Hindlimb muscle (tissue), 1 donor: Measurements from ENCODE around the gene INAVA. TPM values are rescaled to one million over a fixed set of nuclear protein-coding genes. Genes with fewer than 3 reads are reported as not detected.
"Not testable (repeated sequence)": the region's sequence is repeated elsewhere in the genome, so short reads cannot be mapped to it uniquely, and the experiment has no call there.

Experiments
- DNase-seq: peaks from one replicate; pipeline ENCODE4 v3.0.0-alpha.2; 2013
- polyA plus RNA-seq: library from polyadenylated mRNA; unstranded; fragments of 120-200 nt; gene quantifications from one replicate; pipeline ENCODE4 v1.2.1, GENCODE V29; 2013; ENCODE audit not compliant: insufficient read length

The INAVA gene
- polyA plus RNA-seq, 1 donor, result 4.6 TPM

DNA sequence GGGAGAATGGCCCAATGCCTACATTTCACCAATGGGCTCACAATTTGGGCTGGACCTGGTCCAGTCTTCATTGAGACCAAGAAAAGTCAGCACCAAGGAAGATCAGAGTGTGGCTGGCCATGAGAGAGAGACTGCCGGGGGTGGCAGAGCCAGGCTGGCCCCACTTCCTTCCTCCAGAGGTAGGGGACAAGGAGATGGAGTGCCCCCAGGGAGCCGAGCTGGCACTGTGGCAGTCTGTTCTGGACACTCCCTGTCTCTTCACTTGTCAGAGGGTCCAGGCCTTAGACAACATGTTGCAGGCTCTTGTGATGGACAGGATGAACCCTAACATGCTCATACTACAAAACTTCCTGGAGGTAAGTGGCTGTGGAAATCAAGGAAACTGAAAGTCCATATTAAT is 27.7 kb downstream of the INAVA start:
- DNase-seq, result no peak

DNA sequence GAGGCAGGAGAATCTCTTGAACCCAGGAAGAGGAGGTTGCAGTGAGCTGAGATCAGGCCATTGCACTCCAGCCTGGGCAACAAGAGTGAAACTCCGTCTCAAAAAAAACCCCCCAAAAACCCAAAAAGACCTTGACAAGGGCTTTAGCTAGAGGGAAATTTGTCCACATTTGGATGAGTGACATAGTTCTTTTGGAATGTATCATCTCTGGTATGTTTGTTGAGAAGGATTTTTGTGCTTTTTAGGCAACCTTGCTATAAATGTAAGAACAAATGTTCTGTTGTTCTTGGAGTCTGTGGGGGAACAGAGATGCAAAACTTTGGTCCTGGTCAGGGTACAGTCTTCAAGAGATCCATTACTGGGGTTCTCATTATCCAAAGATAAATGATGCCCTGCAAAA is 28.9 kb downstream of the INAVA start:
- DNase-seq, result no peak

DNA sequence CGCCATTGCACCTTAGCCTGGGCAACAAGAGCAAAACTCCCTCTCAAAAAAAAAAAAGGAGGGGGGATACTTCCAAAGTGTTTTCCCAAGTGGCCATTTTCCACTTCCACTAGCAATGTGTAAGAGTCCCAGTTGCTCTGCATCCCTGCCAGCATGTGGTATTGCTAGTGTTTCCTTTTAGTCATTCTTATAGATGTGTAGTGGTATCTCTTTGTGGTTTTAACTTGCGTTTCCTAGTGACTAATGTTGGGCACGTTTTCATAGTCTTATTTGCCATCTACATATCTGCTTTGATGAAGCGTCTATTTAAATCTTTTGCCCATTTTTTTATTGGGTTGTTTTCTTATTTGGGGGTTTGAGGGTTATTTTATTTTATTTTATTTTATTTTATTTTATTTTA is 31.1 kb downstream of the INAVA start:
- no peak for DNase-seq

DNA sequence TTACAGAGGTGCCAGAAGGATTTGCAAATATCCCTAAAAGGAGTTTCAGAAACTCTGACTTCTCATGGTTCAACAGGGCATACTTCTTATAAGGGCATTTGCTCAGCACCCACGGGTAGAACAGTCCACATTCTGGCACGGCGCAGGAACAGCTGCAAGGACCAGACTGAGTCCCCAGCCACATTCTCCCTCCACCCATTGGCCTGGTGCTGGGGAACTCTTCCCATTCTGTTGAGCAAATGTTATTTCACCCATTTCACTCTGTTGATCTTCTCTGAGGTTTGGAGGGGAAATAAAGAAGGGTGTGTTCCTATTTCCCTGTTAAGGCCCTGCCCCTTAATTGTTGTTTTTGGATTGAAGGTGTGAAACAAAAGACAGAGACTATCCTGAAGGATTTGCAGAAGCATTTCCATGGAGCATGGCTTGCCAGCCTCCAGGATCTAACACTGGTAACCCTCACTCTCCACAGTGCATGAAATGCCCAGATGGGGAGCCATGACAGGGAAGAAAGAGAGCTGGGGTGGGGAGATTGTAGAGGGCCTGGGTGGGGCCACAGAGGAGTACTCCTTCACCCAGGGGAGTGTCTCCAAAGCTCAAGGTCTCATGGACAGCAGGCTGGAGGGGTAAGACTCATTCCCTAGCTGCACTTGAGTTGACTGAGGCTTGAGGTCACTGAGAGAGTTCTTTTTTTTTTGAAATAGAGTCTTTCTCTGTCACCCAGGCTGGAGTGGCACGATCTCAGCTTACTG is 35.0 kb downstream of the INAVA start:
- no peak for DNase-seq

DNA sequence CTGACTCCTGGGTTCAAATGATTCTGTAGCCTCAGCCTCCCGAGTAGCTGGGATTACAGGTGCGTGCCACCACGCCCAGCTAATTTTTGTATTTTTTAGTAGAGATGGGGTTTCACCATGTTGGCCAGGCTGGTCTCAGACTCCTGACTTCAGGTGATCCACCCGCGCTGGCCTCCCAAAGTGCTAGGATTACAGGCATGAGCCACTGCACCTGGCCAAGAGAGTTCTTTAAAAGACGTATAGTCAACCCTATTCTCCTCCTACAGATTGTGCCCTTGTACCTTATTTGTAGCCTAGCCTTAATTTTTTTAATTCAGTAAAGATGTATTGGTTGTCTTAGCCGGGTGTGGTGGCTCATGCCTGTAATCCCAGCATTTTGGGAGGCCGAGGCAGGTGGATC is 35.6 kb downstream of the INAVA start:
- DNase-seq, result not testable (repeated sequence)

DNA sequence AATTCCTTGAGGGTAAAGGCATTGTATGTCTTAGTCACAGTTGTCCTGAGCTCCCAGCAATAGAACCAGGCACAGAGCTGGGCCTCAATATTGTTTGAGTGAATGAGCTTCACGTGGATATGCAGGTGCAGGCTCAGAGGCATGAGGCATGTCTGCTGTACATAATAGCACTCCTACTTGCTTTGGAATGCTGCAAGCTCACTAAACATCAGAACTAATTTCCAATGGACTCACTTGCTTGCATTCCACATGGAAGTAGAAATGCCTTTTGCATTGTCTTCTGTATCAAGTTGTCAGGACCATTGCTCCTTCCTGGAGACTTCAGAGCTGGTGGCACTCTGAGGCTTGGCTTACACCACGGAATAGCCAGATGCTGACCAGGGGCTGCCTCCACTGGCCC is 37.1 kb downstream of the INAVA start:
- no peak for DNase-seq

DNA sequence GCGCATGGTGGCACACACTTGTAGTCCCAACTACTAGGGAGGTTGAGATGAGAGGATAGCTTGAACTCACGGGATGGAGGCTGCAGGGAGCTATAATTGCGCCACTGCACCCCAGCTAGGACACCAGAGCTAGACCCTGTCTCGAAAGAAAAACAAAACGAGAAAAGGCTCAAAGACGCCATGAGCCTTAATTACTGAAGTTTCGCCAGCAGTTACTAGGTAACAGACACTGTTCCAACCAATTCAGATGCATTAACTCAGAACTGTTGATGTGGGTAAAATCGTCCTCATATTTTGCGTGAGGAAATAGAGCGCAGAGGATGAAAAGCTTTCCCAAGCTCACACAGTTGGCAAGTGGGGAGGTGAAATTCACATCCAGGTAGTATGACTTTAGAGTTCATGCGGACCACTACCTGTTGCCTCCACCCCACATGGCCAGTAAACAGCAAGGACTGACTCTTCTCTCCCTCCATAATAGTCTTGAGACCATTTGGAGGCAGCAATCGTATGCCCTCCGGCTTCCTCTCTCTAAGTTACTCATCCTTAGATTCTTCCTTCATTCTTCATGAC is 40.1 kb downstream of the INAVA start:
- DNase-seq, result no peak

DNA sequence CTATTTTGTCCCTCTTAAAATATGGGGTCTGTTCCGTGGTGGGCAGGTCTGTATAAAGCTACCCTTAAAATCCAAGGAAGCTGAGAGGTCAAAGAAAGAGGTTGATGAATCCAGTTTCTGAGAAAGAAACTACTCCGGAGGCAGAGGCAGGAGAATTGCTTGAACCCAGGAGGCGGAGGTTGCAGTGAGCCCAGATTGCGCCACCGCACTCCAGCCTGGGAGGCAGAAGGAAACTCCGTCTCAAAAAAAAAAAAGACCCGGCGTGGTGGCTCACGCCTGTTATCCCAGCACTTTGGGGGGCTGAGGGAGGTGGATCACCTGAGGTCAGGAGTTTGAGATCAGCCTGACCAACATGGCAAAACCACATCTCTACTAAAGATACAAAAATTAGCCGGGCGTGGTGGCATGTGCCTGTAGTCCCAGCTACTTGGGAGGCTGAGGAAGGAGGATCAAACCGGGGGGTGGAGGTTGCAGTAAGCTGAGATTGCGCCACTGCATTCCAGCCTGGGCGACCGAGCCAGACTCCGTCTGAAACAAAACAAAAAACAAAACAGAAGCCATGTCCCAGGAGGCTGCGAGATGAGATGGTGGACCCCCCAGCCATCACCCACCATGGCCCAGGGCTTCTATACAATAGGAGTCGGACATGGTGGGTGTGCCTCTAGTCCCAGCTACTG is 40.7 kb downstream of the INAVA start:
- not testable (repeated sequence) for DNase-seq

DNA sequence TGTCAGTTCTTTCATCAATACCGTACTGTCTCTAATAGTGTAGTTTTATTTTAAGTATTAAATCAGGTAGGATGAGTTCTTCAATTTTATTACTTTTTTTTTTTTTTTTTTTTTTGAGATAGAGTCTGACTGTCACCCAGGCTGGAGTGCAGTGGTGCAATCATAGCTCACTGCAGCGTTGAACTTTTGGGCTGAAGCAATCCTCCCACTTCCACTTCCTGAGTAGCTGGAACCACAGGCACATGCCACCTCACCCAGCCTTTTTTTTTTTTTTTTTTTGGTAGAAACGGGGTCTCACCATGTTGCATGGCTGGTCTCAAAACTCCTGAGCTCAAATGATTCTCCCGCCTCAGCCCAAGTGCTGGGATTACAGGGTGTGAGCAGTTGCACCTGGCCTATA is 44.3 kb downstream of the INAVA start:
- DNase-seq, result no peak

DNA sequence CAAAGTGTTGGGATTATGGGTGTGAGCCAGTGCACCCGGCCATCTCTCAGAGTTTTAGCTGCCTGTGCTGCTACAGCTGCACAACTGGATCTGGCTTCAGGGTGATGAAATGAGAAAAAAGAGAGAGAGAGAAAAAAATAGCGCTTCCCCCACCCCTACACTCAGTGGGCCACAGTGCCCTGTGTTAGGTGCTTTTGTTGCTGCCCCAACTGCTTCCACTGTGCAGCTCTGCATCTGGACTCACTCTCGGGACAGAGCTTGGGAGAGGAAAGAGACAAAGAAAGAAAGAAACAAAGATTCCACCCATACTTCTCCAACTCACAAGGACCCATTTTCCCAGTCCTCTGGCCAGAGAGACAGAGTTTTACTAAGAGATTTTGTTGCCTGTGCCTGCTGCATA is 50.4 kb downstream of the INAVA start:
- DNase-seq, result no peak

DNA sequence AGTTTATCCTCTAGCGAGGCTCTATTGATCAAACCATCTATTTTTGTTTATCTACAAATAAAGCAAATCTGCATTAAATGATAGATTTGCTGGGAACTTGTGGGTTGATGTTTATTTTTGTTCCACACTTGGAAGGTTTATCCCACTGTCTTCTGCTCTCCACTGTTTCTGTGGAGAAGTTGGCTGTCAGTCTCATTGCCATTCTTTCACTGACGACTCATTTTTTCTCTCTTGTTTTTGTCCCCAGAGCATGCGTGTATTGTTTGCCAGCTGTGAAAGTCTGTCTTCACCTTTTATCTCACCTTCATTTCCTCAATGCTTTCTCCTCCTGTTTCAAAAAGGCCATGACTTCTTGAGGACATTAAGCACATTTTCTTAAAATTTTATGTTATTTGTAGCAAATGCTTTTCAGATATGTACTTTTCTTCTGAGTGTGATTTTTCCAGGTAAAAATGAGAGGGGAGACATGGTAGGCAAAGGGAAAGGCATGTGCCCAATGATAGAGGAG is 52.4 kb downstream of the INAVA start:
- DNase-seq, result no peak

DNA sequence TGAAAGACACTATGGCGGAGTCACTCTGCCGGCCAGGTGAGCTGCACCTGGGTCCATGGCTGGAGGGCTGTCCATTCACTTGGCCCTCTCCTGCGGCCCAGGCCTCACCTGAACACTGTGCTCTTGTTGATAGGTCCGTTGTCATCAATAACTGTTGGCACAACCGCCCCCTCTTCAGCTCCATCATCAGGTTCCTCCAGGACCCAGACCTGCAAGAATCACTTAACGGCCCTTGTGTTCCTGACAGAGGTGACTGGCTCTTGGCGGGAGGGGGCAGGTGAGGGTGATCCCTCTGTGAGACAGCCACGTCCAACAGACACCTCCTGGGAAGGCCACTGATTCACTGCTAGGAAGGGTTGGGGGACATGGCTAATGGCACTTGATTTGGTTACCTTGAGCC is 54.9 kb downstream of the INAVA start:
- DNase-seq, result no peak

DNA sequence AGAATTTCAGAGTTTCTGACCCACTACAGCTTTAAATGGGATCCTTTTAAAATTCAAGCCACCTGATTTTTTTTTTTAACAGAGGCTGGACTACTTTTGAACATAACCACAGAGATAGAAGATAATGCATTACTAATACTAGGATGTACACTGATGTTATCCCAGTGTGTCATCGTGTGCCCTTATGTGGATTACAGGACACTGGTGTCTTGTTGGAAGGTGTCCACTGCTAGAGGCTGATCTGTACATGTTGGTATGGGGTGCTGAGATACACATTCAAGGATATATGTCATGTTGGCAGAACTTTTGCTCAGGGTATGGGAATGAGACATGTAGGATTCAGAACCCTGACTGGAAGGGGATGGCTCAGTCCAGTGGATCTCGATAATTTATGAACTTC is 56.3 kb downstream of the INAVA start:
- no peak for DNase-seq

DNA sequence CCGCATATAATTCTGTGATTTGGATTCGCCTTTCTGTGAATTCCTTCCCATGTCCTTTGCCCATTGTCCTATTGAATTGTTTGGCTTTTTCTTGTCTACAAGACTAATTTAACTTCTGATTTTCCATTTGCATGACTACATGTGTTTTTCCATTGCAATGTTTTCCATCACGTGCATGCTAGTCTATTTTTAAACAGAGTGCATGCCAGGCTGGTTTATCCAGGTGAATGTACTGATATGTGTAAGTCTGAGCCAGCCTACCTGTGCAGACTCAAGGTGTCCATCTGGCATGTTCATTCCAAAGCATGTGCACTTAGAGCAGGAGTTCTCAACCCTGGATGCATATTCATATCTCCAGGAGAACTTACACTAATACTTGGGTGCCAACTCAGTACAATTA is 59.7 kb downstream of the INAVA start:
- DNase-seq, result no peak

DNA sequence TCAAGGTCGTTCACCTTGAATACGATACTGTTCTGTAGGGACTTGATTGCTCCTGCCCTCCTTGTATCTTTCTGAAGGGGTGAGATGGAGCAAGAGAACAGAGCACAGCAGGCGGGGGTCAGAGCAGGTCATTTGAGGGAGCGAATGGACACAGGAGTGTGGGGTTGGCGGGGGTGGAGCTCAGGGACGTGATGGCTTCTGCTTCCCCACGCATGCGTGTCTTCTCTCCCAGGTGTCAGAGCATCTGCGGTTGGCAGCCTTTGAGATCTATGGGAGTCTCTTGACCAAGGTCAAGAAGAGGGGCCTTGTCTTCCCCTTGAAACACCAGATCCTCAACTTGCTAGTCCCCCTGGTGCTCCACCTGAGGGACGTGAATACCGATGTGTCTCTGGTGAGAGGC is 63.9 kb downstream of the INAVA start:
- no peak for DNase-seq

DNA sequence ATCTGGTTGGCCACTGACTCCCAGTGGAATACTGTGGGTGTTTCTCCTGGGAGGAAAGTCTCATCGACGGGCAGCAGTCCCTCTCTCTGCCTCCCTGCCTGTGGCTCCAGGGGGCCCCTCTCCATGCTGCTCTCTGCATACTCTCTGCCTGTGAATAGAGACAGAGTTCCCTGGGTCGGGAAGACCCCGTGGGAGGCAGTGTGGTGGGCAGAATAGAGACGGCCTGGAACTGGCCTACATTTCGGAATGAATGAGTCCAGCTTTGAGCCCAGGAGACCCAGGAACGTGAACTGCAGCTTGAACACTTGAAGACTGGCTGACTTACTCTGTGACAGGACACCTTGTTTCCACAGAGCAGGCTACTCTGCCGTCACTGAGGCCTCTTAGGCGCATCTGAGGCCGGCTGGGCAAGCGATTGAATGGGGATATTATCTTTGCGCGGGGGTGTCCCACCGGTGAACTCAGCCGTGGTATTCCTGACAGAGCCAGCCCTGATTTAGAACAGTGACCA is 64.8 kb downstream of the INAVA start:
- DNase-seq, result no peak

DNA sequence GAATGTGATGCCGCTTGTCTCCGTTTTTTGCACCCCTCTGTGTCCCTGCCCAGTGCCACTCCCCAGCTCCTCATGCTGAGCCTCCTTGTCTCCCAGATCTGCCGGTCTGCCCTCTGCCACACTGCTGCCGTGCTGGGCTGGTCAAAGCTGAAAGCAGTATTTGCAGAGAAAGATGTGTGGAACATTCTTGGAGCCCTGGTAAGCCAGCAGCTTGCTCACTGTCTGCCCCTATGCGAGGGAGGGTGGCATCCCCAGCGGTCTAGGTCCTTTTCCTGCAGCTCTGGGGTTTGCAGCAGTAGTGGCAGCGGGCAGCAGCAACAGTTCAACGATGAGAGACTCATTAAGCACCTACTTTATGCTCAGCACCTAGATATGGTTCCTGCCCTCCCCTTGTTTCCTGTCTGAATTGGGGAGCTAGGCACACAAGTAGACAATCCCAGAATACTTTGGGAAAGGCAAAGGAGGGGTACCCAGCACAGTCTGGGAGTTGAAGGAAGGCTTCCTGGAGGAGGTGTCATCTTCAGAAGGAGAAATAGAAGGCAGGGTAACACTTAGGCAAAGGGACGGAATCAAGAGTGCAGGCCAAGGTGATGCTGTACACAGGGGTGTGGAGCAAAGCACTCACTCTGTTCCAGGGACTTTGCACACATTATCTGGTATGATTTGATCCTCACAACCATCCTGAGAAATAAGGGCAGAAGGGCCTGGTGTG is 65.7 kb downstream of the INAVA start:
- DNase-seq, result no peak

DNA sequence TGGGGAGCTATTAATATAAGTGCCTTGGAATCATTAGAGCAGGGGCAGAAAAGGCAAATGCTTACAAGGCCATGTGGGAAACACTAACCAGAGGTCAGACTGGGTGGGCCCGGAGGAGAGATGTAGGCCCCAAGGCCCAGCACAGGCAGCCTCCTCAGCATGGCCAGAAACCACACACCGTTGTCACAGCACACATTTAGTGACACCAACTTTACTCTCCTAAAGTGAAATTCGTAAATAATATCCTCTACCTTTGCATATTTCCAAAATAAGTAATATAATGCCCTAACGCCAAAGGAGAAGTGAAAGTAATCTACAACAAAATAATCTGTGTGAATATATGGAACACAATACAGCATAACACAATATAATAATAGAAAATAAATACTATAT is 66.2 kb downstream of the INAVA start:
- no peak for DNase-seq

DNA sequence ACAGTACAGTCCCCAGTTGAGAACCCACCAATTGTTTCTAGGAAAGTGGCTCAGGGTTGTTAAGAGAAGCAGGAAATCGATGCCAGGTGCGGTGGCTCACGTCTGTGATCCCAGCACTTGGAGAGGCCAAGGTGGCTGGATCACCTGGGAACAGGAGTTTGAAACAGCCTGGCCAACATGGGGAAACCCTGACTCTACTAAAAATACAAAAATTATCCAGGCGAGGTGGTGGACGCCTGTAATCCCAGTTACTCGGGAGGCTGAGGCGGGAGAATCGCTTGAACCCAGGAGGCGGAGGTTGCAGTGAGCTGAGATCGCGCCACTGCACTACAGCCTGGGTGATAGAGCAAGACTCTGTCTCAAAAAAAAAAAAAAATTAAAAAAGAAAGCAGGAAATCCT is 67.5 kb downstream of the INAVA start:
- DNase-seq, result not testable (repeated sequence)

DNA sequence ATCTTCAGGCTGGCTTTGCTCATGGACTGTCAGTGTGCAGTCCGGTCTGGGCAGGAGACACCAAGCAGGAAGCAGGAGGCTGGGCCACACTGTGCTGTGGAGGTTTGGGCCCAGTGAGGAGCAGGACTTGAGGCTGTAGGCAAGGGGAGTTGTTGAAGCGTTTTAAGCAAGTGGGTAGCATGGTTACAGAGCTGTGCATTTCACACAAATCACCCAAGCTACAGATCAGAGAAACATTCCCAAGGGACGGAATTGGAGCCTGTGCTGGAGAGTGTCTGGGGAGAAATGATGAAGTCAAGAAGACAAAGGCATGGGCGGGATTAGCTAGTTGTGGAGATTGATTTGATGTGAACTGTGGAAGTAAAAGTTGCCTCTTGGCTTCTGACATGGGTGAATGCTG is 67.9 kb downstream of the INAVA start:
- DNase-seq, result no peak

DNA sequence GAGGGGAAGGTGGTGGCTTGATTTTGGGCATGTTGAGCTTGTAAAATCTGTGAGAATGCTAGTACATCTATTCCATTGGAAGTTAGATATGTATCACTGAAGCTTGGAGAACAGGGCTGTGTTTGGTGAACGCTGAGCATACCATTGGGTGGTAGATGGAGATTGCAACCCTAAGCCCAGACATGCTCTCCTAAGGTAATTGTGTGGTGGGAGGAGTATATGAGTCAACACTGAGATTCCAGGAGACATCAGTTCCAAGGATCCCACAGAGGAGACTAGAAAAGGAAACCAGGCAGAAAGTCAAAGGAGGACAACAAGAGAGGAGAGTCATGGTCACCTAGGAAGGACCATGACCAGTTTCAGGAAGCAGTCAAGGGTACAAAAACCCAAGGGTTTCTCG is 68.4 kb downstream of the INAVA start:
- DNase-seq, result no peak

DNA sequence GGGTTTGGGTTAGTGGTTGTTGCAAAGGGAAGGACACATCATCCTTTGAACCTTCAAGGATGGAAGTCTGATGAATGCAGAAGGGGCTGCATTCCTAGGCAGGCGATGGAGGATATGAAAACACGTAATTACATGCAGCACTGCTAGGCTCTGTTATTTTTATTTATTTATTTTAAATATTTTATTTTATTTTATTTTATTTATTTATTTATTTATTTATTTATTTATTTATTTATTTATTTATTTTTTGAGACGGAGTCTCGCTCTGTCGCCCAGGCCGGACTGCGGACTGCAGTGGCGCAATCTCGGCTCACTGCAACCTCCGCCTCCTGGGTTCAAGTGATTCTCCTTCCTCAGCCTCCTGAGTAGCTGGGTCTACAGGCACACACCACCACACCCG is 69.2 kb downstream of the INAVA start:
- DNase-seq, result not testable (repeated sequence)
